ENCODE results near the gene LAMB3. TPM values are rescaled to one million over a fixed set of nuclear protein-coding genes. Genes with fewer than 3 reads are reported as not detected.
A peak's percentile ranks its signal among the peaks of the same experiment; 100 is the strongest.

The LAMB3 gene
- total and polyA plus RNA-seq, 4 experiments from 2014 or later = 0.18 to 0.69 (median 0.38) TPM; not detected in 1

DNA sequence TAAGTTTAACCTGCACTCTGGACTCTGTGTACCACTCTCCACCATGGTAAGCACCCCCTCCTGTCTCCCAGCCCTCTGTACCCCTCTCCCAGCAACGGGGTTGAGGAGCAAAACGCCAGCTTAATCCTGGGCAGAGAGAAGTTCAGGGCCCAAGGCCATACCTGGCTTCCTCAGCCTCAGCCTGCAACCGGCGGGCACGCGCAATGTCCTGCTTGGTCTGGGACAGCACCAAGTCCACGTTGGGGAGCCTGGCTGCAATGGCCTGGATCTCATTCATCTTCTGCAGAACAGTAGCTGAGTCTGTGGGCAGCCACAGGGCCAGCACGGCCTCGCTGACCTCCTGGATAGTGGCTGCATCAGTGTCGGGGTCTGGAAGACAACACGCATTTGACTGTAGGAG is 33.9 kb downstream of the LAMB3 start:
- intact Hi-C loops (cut with micrococcal nuclease) = no loop called here
- POLR2A ChIA-PET (ENCODE audit: partially characterized antibody) = no interaction called here

DNA sequence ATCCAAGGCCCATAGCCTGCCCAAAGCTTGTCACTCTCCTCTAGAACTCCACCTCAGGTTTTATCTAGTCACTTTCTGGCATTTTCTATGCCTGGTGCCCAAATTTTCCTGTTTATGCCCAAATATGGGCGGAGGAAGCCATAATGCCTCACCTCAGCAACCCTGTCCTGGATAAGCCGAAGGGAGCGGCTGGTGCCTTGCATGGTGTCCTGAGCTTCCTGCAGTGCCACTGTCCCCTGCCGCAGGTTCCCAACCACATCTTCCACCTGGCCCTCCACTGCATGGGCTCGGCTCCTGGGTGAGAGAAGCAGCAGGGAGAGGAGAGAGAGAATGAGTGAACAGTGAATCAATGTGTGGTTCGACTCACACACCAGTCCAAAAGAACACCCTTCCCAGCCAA is 34.5 kb downstream of the LAMB3 start:
- peaks cover 0 to 2% of the 10 kb centered on the region in 2 donors for H3K27me3 Mint-ChIP-seq
- peaks cover 0 to 5% of the 10 kb centered on the region in 2 donors for H3K36me3 Mint-ChIP-seq
- H3K9me3 Mint-ChIP-seq = peaks cover 0 to 3% (median 0%) of the 10 kb centered on the region in 8 donors
- peak overlapping the region in 2 of 7 donors; percentile 48 to 60 for H3K27ac Mint-ChIP-seq
- Histone ChIP-seq H3K27ac (ENCODE audit: low read depth, low read length) (no peak overlapping the region), H3K27me3 (ENCODE audit: insufficient read depth, low read length) (no peaks in the 10 kb centered on the region), H3K36me3 (ENCODE audit: insufficient read depth, low read length) (no peaks in the 10 kb centered on the region), H3K4me3 (ENCODE audit: low read length in 2 of 2) (no peak overlapping the region), H3K4me1 (ENCODE audit: insufficient read depth, low read length) (peaks cover 13% of the 10 kb centered on the region), H3K9me3 (ENCODE audit: control insufficient read depth in 1 of 2, low read length in 2 of 2) (no peaks in the 10 kb centered on the region)
- DNase-seq = no peak
- intact Hi-C loops (cut with micrococcal nuclease) = no loop called here
- H3K4me3 Mint-ChIP-seq = no peak overlapping the region
- ChIA-PET POLR2A (ENCODE audit: partially characterized antibody) (no interaction called here), CTCF (ENCODE audit: partially characterized antibody) (no interaction called here)
- peaks cover 0 to 11% (median 6%) of the 10 kb centered on the region in 4 donors for H3K4me1 Mint-ChIP-seq

More for the DNA sequence above, 33.9 kb downstream of the LAMB3 start:
- H3K27ac ChIP-seq (ENCODE audit: low read depth, low read length) = no peak overlapping the region
- H3K27ac Mint-ChIP-seq = no peak overlapping the region
- peaks cover 0 to 11% (median 6%) of the 10 kb centered on the region in 4 donors for H3K4me1 Mint-ChIP-seq
- H3K9me3 Mint-ChIP-seq = peaks cover 0 to 3% (median 0%) of the 10 kb centered on the region in 8 donors
- H3K36me3 Mint-ChIP-seq = peaks cover 0 to 5% of the 10 kb centered on the region in 2 donors
- H3K36me3 ChIP-seq (ENCODE audit: insufficient read depth, low read length) = no peaks in the 10 kb centered on the region
- H3K9me3 ChIP-seq (ENCODE audit: control insufficient read depth in 1 of 2, low read length in 2 of 2) = no peaks in the 10 kb centered on the region
- peaks cover 11% of the 10 kb centered on the region for H3K4me1 ChIP-seq (ENCODE audit: insufficient read depth, low read length)
- H3K27me3 Mint-ChIP-seq = peaks cover 0 to 2% of the 10 kb centered on the region in 2 donors
- no peak overlapping the region for H3K4me3 Mint-ChIP-seq
- CTCF ChIA-PET (ENCODE audit: partially characterized antibody) = interaction anchor here (1.1 to 1.5 kb wide), 2 partner anchors 13 to 76 kb away, joined by 3 to 4 read pairs; no protein-coding TSS in a partner anchor
- no peak overlapping the region for H3K4me3 ChIP-seq (ENCODE audit: low read length in 2 of 2)
- no peak for DNase-seq
- H3K27me3 ChIP-seq (ENCODE audit: insufficient read depth, low read length) = no peaks in the 10 kb centered on the region

DNA sequence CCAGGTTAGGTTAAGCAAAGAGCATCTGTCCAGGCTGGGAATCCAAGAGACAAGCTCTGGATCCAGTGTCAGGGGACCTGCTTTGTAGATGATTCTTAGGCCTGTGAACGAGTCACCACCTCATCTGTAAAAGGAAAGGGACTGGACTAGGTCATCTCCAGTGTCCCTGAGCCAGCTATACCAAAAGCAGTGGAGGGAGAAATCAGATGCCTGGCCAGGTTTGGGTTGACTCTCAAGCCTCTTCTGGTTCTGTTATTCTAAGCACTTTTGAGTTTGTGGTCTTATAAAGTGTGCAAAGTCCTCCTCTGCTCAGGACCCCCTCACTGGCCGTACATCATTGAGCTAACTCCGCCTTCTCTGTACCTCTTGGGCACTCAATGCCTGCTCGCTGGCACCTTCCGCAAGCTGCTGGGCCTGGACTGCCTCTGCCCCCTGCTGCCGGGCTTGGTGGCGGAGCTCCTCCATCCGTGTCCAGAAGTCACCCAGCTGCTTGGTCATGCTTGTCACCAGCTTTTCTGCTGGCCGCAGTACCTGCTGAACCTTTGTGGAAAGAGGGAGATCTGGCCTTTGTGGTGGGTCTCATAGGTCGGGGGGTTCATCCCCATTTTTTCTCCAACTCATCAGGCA is 35.1 kb downstream of the LAMB3 start:
- intact Hi-C loops (cut with micrococcal nuclease) = no loop called here
- H3K4me3 Mint-ChIP-seq = no peak overlapping the region
- H3K27ac Mint-ChIP-seq = peak overlapping the region in 1 of 7 donors; percentile 42
- no peaks in the 10 kb centered on the region for H3K27me3 ChIP-seq (ENCODE audit: insufficient read depth, low read length)
- peaks cover 0 to 2% of the 10 kb centered on the region in 2 donors for H3K27me3 Mint-ChIP-seq
- no peak for DNase-seq
- peaks cover 19% of the 10 kb centered on the region for H3K4me1 ChIP-seq (ENCODE audit: insufficient read depth, low read length)
- H3K9me3 ChIP-seq (ENCODE audit: control insufficient read depth in 1 of 2, low read length in 2 of 2) = no peaks in the 10 kb centered on the region
- H3K36me3 Mint-ChIP-seq = peaks cover 0 to 5% of the 10 kb centered on the region in 2 donors
- H3K36me3 ChIP-seq (ENCODE audit: insufficient read depth, low read length) = no peaks in the 10 kb centered on the region
- ChIA-PET CTCF (ENCODE audit: partially characterized antibody) (no interaction called here), POLR2A (ENCODE audit: partially characterized antibody) (no interaction called here)
- H3K27ac ChIP-seq (ENCODE audit: low read depth, low read length) = no peak overlapping the region
- H3K4me3 ChIP-seq (ENCODE audit: low read length in 2 of 2) = no peak overlapping the region
- H3K9me3 Mint-ChIP-seq = peaks cover 0 to 3% (median 0%) of the 10 kb centered on the region in 8 donors
- H3K4me1 Mint-ChIP-seq = peaks cover 2 to 11% (median 6%) of the 10 kb centered on the region in 4 donors

DNA sequence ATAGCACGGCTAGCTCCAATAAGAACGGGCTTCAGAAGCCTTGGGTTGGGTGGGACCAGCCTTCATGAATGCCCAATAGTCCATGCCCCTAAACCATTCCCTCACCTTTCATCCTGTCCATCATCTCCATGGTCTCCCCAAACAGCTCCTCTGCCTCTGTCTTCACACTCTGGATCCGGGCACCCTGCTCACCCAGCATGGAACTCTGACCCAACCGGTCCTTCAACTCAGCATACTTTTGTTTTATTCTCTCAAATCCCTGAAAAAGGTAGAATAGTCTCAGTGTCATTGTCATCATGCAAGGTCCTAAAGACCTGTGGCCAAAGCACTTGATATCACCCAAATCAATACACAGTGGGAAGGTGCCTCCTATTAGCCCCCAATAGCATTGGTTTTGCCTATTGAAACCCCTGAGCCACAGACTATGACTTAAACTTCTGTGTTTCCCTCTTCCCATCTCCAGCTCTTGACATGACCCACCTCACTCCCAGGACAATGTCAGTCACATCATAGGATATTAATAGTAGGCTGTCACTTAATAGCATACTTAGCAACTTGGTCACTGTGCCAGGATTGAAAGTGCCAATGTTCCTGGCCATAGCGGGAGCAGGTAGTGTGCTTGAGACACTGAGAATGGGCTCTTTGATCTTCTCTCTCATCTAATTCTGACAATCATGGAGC is 35.7 kb downstream of the LAMB3 start:
- H3K4me1 Mint-ChIP-seq = peaks cover 2 to 13% (median 7%) of the 10 kb centered on the region in 4 donors
- H3K9me3 Mint-ChIP-seq = peaks cover 0 to 1% (median 0%) of the 10 kb centered on the region in 8 donors
- H3K27me3 Mint-ChIP-seq = peaks cover 0 to 2% of the 10 kb centered on the region in 2 donors
- Histone ChIP-seq H3K27ac (ENCODE audit: low read depth, low read length) (no peak overlapping the region), H3K4me3 (ENCODE audit: low read length in 2 of 2) (no peak overlapping the region), H3K27me3 (ENCODE audit: insufficient read depth, low read length) (no peaks in the 10 kb centered on the region), H3K36me3 (ENCODE audit: insufficient read depth, low read length) (no peaks in the 10 kb centered on the region), H3K4me1 (ENCODE audit: insufficient read depth, low read length) (peaks cover 23% of the 10 kb centered on the region), H3K9me3 (ENCODE audit: control insufficient read depth in 1 of 2, low read length in 2 of 2) (no peaks in the 10 kb centered on the region)
- intact Hi-C loops (cut with micrococcal nuclease) = no loop called here
- DNase-seq = no peak
- H3K27ac Mint-ChIP-seq = no peak overlapping the region
- peaks cover 0 to 5% of the 10 kb centered on the region in 2 donors for H3K36me3 Mint-ChIP-seq
- ChIA-PET CTCF (ENCODE audit: partially characterized antibody) (interaction anchor here (1.3 kb wide), 1 partner anchor 50 kb away, joined by 3 read pairs; no protein-coding TSS in a partner anchor), POLR2A (ENCODE audit: partially characterized antibody) (no interaction called here)
- no peak overlapping the region for H3K4me3 Mint-ChIP-seq

DNA sequence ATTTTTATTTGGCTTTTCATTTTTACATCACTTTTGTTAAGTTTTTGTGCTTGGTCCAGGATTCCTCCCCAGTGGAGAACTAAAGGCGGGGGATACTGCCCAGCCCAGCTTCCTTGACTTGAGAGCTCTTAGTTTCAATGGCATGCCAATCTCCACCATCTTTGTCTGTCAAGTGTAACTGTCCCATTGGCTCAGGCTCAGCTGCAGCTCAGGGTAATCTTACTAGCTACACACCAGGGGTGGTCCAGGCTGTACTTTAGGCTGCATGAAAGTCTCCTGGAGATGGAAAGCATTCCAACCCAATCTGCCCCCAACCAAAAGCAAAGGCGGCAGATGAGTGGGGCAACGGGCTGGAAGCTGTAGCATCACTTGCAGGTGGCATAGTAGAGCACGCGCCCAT is 37.3 kb downstream of the LAMB3 start:
- Mint-ChIP-seq H3K27me3 (peaks cover 0 to 2% of the 10 kb centered on the region in 2 donors), H3K4me1 (peaks cover 3 to 17% (median 7%) of the 10 kb centered on the region in 4 donors), H3K36me3 (peaks cover 0 to 5% of the 10 kb centered on the region in 2 donors), H3K27ac (no peak overlapping the region), H3K9me3 (peaks cover 0 to 1% (median 0%) of the 10 kb centered on the region in 8 donors), H3K4me3 (no peak overlapping the region)
- intact Hi-C loops (cut with micrococcal nuclease) = no loop called here
- DNase-seq = no peak
- H3K27ac ChIP-seq (ENCODE audit: low read depth, low read length) = no peak overlapping the region
- H3K27me3 ChIP-seq (ENCODE audit: insufficient read depth, low read length) = no peaks in the 10 kb centered on the region
- H3K9me3 ChIP-seq (ENCODE audit: control insufficient read depth in 1 of 2, low read length in 2 of 2) = no peaks in the 10 kb centered on the region
- ChIA-PET CTCF (ENCODE audit: partially characterized antibody) (interaction anchor here (1.0 to 1.8 kb wide), 3 partner anchors 12 to 38 kb away, joined by 3 to 5 read pairs (median 5); no protein-coding TSS in a partner anchor), POLR2A (ENCODE audit: partially characterized antibody) (no interaction called here)
- H3K4me3 ChIP-seq (ENCODE audit: low read length in 2 of 2) = no peak overlapping the region
- H3K4me1 ChIP-seq (ENCODE audit: insufficient read depth, low read length) = peaks cover 28% of the 10 kb centered on the region
- no peaks in the 10 kb centered on the region for H3K36me3 ChIP-seq (ENCODE audit: insufficient read depth, low read length)

DNA sequence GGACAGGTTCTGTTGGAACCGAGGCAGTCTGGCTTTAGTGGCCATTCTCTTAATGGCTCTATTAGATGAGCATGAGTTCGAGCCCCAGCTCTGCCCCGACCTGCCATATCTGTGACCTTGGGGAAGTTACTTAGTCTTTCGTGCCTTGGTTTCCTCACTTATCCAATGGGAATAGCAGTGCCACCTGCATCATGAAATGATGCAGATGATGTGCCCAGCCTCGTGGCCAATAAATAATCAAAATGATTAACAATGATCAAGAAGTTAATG is 38.1 kb downstream of the LAMB3 start:
- H3K36me3 ChIP-seq (ENCODE audit: insufficient read depth, low read length) = no peaks in the 10 kb centered on the region
- DNase-seq = no peak
- Mint-ChIP-seq H3K36me3 (peaks cover 0 to 5% of the 10 kb centered on the region in 2 donors), H3K9me3 (peaks cover 0 to 1% (median 0%) of the 10 kb centered on the region in 8 donors), H3K27ac (no peak overlapping the region), H3K4me1 (peaks cover 2 to 15% (median 6%) of the 10 kb centered on the region in 4 donors), H3K27me3 (peaks cover 0 to 2% of the 10 kb centered on the region in 2 donors), H3K4me3 (no peak overlapping the region)
- no peak overlapping the region for H3K4me3 ChIP-seq (ENCODE audit: low read length in 2 of 2)
- H3K9me3 ChIP-seq (ENCODE audit: control insufficient read depth in 1 of 2, low read length in 2 of 2) = no peaks in the 10 kb centered on the region
- peaks cover 25% of the 10 kb centered on the region for H3K4me1 ChIP-seq (ENCODE audit: insufficient read depth, low read length)
- CTCF ChIA-PET (ENCODE audit: partially characterized antibody) = interaction anchor here (1.5 to 1.8 kb wide), 2 partner anchors 13 to 15 kb away, joined by 4 to 5 read pairs; no protein-coding TSS in a partner anchor
- H3K27me3 ChIP-seq (ENCODE audit: insufficient read depth, low read length) = no peaks in the 10 kb centered on the region
- intact Hi-C loops (cut with micrococcal nuclease) = no loop called here
- POLR2A ChIA-PET (ENCODE audit: partially characterized antibody) = no interaction called here
- no peak overlapping the region for H3K27ac ChIP-seq (ENCODE audit: low read depth, low read length)

DNA sequence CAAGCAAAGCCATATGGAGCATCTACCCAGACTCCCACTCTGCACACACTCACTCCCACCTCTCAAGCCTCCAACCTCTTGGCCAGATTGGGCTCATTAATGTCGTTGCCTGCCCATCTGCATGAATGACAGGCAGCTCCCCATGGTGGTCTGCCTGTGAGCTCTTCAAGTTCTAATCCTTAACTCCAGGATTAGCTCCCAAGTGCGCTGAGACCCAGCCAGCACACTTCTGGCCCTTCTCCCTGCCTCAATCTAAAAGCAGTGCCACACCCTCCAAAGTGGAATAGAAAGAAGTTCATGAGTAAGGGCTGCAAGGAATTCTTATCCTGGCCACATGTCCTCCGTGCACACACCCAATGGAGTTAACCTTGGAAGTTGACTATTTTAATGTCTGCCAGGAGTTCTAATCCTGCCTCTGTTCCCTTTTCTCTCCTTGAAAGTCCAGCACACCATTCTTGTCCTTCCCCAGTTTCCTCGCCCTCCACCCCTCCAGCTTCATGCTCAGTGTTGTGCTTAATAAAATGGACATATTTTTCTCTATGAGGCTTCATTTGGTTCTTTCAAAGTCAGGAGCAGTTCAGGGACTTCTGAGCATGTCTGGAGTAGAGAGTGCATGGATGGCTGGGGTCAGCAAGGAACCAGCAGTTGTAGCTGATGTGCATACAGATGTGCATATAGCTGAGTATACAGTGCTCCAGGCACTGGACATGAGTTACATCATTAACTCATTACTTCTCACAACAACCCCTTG is 38.6 kb downstream of the LAMB3 start:
- ChIA-PET CTCF (ENCODE audit: partially characterized antibody) (interaction anchor here (1.5 to 1.8 kb wide), 2 partner anchors 14 to 15 kb away, joined by 4 to 5 read pairs; no protein-coding TSS in a partner anchor), POLR2A (ENCODE audit: partially characterized antibody) (no interaction called here)
- Histone ChIP-seq H3K27me3 (ENCODE audit: insufficient read depth, low read length) (no peaks in the 10 kb centered on the region), H3K36me3 (ENCODE audit: insufficient read depth, low read length) (no peaks in the 10 kb centered on the region), H3K4me3 (ENCODE audit: low read length in 2 of 2) (no peak overlapping the region), H3K4me1 (ENCODE audit: insufficient read depth, low read length) (peaks cover 21% of the 10 kb centered on the region), H3K9me3 (ENCODE audit: control insufficient read depth in 1 of 2, low read length in 2 of 2) (no peaks in the 10 kb centered on the region), H3K27ac (ENCODE audit: low read depth, low read length) (no peak overlapping the region)
- Mint-ChIP-seq H3K36me3 (peaks cover 0 to 5% of the 10 kb centered on the region in 2 donors), H3K4me3 (no peak overlapping the region), H3K9me3 (peaks cover 0 to 1% (median 0%) of the 10 kb centered on the region in 8 donors), H3K27me3 (peaks cover 0 to 2% of the 10 kb centered on the region in 2 donors), H3K27ac (no peak overlapping the region), H3K4me1 (peaks cover 0 to 10% (median 4%) of the 10 kb centered on the region in 4 donors)
- no peak for DNase-seq
- intact Hi-C loops (cut with micrococcal nuclease) = no loop called here

Data from CD4-positive, alpha-beta memory T cell (primary cell).